ENCODE results near the gene XCL2. TPM values are rescaled to one million over a fixed set of nuclear protein-coding genes. Genes with fewer than 3 reads are reported as not detected.

XCL2 gene
- total and polyA plus RNA-seq, 2 of the 8 experiments (the other 6 are each of a cell fraction or from before 2014, with no cell fraction given) = not detected

GRCh38 chr1:168529518-168529917 lies 14.3 kb downstream of the XCL2 start (continued):
- TF ChIP-seq CHD7 (IDR thresholded peaks at IDR 0.05; ENCODE audit: insufficient replicate concordance, low read length) (no peak), JUND (IDR thresholded peaks at IDR 0.05; ENCODE audit: low read length) (no peak), GABPA (IDR thresholded peaks at IDR 0.05; ENCODE audit: borderline replicate concordance, insufficient read depth, low read length) (no peak), SP4 (IDR thresholded peaks at IDR 0.05; ENCODE audit: low read length) (no peak), CHD1 (IDR thresholded peaks at IDR 0.05; ENCODE audit: low read depth, low read length) (no peak), BRCA1 (IDR thresholded peaks at IDR 0.05; ENCODE audit: low read depth, low read length) (no peak), NRF1 (IDR thresholded peaks at IDR 0.05; ENCODE audit: low read depth, low read length) (no peak), RFX5 (IDR thresholded peaks at IDR 0.05; ENCODE audit: borderline replicate concordance, low read depth, low read length) (no peak), EP300 (IDR thresholded peaks at IDR 0.05; ENCODE audit: borderline replicate concordance in 1 of 2, low read depth in 2 of 2, low read length in 2 of 2) (no peak), JUN (IDR thresholded peaks at IDR 0.05; ENCODE audit: low read depth, low read length) (no peak)
